GM18951 (cell line): ENCODE results near the gene ADRB1.

ENCODE experiments used
- POLR2A ChIP-seq: IDR thresholded peaks from 4 replicates; pipeline ENCODE4 v1.6.1; 2011; ENCODE audit warnings: mild to moderate bottlenecking; ENCODE audit not compliant: insufficient read length, insufficient read depth; ENCODE audit errors: extremely low read depth
- in situ Hi-C: fragments of 300-500 bp; cut with MboI; formaldehyde crosslinking; loops from one replicate; pipeline ENCODE4 v1.12.0; 2022; ENCODE audit warnings: low sequenced_read_pairs, mixed read lengths, inconsistent platforms; ENCODE audit not compliant: unreplicated experiment

ADRB1 gene

DNA sequence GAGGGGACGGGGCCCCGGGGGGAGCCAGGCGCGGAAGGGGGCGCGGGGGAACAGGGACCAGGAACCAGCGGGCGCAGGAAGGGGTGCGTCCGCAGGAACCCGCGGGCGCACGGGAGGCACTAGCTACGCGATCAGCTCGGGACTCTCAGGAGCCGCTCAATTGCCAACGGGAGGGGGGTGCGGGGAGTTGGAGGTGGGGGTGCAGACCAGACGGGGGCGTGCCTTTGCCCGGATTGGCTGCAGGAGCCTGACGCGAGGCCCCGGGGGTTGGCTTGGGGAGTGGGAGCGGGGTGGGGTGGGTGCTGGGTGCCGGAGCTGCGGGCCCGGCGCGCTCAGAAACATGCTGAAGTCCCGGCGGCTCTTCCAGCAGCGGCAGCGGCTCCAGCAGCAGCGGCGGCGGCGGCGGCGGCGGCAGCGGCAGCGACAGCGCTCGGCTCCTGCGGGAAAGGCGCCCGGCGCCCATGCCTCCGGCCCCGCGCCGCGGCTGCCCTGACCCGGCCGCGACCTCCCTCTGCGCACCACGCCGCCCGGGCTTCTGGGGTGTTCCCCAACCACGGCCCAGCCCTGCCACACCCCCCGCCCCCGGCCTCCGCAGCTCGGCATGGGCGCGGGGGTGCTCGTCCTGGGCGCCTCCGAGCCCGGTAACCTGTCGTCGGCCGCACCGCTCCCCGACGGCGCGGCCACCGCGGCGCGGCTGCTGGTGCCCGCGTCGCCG, at the start of gene ADRB1:
TSS of gene ADRB1 (plus strand) at position 335 of the 715 bp plus-strand sequence. CDS start at position 602, 267 bp downstream.
- in situ Hi-C loops, result no loop called here

DNA sequence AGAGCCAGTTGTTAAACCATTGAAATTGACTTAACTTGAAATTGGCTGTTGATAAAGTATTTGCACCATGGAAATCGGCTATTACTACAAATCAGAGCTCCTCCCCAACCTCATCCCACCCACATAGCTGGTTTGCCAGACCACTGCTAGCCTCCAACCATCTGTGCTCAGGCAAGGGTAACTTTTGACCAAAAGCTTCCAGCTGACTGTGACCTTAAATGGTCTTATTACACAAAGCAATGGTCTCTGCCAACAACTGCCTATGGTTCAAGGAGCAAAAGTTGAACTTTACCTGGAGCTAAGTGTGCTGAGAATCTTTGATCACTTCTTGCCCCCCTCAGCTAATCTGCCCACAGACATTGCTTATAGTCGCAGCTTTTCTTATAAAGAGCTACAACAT, 48.5 kb upstream of the ADRB1 start:
- no peak for TF ChIP-seq POLR2A
- in situ Hi-C loops, result no loop called here

More for the DNA sequence above, at the start of gene ADRB1:
- TF ChIP-seq POLR2A, result no peak

DNA sequence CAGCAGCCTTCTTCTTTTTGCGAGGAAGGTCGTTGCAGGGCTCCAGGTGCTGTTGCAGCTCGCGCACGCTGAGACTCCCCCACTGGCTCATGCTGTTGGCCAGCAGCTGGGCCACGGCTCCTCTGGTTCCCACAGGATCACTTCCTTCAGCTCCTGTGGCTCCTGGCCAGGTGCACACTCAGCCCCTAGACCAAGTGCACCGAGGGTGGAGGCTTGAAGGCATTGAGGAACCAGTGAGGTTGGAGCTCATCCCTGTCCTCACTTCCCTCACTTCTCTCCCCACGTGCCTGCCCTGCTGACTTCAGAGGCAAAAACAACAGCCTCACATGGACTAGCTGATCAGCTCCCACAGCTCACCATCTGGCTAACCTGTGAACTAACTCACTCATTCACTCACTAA, 46.2 kb upstream of the ADRB1 start:
- in situ Hi-C loops, result no loop called here
- TF ChIP-seq POLR2A, result no peak

DNA sequence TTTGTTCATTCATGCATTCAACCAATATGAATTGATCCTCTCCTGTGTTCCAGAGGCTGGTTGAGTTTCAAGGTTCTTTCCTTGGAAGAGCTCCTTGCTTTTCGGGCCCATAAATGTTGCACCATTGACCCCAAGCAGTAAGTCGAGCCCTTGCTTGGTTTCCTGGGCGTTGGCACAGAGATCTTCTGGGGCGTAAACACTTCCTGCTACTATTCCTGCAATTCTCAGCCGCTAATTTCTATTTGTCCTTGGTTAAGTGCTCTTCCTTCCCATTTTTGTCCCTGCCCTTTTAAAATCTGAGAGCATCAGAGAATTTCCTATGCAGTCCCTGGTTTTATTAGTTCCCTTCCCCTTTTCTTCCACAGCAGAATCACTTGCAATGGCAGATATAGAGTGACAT, 44.1 kb upstream of the ADRB1 start:
- in situ Hi-C loops, result no loop called here
- TF ChIP-seq POLR2A, result no peak

DNA sequence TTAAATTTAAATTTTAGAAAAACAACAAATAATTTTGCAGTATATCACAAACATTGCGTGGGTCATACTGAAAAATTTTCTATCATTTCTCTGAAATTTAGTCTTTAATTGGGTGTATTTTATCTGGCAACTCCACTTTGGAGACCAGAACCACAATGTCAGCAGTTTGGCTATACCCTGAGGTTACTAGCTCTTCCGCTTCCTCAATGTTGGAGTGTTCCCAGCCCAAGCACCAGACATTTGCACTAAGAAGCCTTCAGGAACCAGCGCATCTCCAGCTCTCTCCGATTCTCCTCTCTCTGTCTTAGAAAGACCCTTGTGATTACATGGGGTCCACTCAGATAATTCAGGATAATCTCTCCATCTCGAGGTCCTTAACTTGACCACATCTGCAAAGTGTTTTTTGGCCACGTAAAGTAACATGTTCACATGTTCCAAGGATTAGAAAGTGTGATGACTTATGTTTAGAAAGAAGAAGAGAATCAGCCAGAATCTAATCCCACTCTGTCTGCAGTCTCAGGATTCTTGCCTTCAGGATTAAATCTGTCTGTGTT, 43.1 kb upstream of the ADRB1 start:
- in situ Hi-C loops, result no loop called here
- no peak for TF ChIP-seq POLR2A

DNA sequence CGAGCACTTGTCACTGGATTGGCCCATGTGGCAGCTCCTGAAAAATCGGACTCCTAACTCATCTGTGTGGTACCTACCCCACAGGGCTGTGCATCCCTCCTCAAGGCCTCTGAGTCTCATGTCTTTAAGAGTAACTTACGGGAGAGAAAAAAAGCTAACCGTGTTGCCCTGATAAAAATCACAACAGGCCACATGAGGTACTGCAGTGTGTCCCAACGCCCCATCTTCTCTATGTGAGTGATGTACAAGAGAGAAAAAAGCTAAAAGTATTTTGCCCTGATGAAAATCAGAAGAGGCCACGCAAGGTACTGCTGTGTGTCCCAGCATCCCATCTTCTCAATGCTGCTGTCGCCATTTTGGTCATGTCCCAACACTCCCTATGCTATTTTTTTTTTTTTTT, 41.2 kb upstream of the ADRB1 start:
- in situ Hi-C loops, result no loop called here
- TF ChIP-seq POLR2A, result no peak

DNA sequence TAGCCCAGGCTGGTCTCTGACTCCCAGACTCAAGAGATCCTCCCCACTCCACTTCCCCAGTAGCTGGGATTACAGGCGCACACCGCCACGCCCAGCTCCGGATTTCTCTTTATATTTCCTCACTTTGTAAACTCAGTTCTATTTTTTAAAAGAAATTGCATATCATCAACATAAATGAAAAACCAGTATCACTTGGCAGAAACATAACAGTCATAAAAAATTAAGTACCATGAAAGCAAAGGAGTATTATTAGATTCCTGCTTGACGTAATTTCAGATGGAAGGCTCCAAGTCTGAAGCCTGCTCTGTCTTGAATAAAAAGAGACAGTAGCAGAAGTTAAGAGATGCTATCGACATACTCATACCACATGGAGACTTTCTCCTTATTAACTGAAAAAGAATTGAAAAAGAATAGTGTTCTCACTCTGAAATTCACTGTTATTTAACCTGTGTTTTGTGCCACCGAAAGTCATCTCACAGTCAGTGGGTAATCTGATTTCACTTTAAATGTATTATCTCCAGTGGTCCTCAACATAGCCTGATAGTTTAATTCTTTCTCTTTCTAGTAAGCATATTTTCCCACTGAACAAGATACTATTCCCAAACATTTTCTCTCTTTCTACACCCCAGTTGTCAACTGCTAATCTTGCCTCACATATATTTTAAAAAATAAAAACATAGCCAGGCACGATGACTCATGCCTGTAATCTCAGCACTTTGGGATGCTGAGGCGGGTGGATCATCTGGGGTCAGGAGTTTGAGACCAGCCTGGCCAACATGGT, 40.3 kb upstream of the ADRB1 start:
- in situ Hi-C loops, result no loop called here
- no peak for TF ChIP-seq POLR2A

DNA sequence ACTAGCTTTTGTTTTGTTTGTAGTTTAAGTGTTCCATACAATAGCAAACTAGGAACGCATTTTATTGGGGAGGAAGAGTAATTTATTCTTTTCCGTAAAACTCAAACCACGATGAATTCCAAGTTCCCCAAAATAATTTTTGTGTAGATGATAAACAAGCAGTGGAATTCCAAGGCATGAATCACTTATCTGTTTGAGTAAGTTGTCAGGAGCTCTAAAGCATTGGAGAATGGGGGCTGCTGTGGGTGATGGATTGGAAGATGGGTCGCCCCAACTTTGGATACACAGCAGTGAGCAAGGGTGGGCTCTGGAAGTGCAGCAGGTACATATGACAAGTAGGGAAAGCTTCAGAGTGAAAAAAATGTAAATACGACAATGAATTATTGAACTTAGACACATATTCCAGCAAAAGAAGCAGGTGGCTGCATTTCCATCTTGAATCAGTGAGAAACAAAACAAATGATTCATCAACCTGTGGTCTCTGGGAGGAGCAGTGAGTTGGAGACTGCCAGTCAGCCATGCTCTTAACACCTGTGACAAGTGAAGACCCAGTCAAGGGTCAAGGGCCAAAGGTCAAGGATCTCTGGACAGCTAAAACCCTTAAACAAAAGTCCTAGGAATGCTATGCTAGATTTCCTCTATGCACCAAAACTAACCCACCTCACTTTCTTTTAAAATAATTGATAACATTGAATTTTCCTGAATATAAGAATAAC, 34.2 kb upstream of the ADRB1 start:
- in situ Hi-C loops, result no loop called here

DNA sequence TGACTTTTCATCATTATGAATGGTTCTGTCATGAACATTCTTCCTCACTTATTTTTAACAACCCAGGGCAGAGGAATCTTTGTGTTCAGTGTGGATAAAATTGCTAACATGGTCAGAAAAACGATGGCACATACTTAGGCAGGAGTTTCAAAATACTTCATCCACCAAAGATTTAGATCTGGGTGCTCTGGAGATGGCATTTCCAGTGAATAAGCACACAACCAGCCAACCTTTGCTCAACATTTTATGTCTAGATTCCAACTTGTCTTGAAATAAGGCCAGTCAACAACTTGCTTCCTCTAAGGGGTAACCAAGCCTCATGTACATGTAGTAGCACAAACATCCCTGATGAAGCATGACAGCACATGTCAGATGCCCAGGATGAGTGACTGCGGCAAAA, 33.4 kb upstream of the ADRB1 start:
- TF ChIP-seq POLR2A, result no peak
- in situ Hi-C loops, result no loop called here

More for the DNA sequence above, 34.2 kb upstream of the ADRB1 start:
- no peak for TF ChIP-seq POLR2A

DNA sequence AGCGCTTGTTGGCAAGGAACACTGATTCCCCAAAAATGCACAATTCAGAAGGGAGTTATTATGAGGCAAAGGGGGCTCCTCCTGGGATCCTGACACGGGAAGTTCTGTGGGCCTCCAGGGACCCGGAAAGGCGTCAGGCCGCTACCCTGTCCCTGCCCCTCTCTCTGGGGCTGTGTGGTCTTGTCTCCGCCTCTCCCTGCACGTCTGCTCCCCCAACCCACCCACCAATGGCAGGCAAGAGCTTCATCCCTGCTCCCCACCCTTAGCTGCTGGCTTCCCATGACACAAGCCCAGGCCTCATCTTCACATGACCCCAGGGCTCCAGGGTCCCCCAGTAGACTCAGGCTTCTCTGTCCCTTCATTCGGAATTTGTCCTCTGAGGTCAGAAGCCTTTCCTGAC, 31.0 kb upstream of the ADRB1 start:
- in situ Hi-C loops, result no loop called here
- TF ChIP-seq POLR2A, result no peak

DNA sequence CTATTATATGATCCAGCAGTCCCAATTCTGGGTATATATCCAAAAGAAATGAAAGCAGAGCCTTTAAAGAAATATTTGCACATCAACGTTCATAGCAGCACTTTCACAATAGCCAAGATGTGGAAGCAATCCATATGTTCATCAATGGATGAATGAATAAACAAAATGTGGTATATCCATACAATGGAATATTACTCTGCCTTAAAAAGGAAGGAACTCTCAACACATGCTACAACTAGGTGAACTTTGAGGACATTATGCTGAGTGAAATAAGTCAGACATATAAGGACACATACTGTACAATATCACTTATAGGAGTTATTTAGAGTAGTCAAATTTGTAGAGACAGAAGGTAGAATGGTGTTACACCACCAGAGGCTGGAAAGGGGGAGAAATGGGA, 28.0 kb upstream of the ADRB1 start:
- in situ Hi-C loops, result no loop called here
- no peak for TF ChIP-seq POLR2A

DNA sequence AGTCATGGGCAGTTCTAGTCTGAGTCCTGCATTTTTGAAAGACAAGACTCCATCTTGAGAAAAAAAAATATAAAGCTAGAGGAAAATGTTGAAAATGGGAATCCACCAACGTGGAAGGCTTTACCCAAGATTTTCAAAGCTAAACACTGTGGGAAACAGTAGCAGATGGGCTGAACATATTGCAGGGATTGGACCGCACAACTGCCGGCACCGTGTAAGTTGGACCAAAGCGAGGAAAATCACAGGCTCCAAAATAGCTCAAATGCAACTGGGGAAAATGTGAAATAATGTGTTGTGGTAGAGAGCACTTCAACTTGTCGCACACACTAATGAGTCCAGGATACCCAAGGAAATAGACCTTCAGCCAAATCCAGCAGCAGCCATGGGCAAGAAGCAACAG, 26.4 kb upstream of the ADRB1 start:
- in situ Hi-C loops, result no loop called here
- no peak for TF ChIP-seq POLR2A

DNA sequence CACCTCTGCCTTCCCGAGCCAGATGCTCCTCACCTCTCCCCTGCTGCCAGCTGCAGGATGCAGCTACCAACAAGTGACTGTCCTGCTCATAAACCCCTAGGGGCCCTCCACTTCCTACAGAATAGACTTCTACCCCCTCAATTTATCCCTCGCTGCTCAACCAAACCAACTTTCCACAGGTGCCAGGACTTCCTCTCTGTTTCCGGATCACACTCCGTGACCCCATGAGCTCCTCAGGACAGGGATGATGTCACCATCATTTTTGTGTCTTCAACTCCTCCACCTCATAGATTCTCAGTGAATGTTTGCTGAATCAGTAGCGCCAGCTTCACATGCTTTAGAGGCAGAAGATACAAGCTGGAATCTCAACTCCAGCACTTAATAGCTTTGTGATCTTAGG, 25.8 kb upstream of the ADRB1 start:
- no peak for TF ChIP-seq POLR2A
- in situ Hi-C loops, result no loop called here
